GM23338 (cell line): ENCODE measurements around the gene SCFD1. TPM values are rescaled to one million over a fixed set of nuclear protein-coding genes. Genes with fewer than 3 reads are reported as not detected.

Source experiments
- ATAC-seq: fragments of 200-7000 bp; cut with Tn5 transposase; 3 replicates; pipeline ENCODE4 v1.9.1; 2020
- DNase-seq: peaks from one replicate; pipeline ENCODE4 v3.0.0-alpha.2; 2015; ENCODE audit warnings: low spot score
- H2AFZ ChIP-seq: fragments of 200-600 bp; sonication (generic); 2 replicates; pipeline ENCODE4 v1.8.0; 2016; ENCODE audit warnings: antibody characterized with exemption, mild to moderate bottlenecking, moderate library complexity
- H3F3A ChIP-seq: fragments of 200-600 bp; sonication (generic); replicated peaks from 2 replicates; pipeline ENCODE4 v1.8.0; 2017; ENCODE audit warnings: antibody characterized with exemption, mixed run types, low read depth
- H3K27ac ChIP-seq: fragments of 200-600 bp; sonication (generic); 2 replicates; pipeline ENCODE4 v1.6.1; 2016; ENCODE audit warnings: low read depth
- H3K27me3 ChIP-seq: fragments of 200-600 bp; sonication (generic); 2 replicates; pipeline ENCODE4 v1.8.0; 2016; ENCODE audit warnings: mild to moderate bottlenecking, mixed run types, moderate library complexity; ENCODE audit not compliant: insufficient read depth
- H3K36me3 ChIP-seq: fragments of 200-600 bp; sonication (generic); 2 replicates; pipeline ENCODE4 v1.8.0; 2016; ENCODE audit warnings: mild to moderate bottlenecking; ENCODE audit not compliant: insufficient read depth
- H3K4me1 ChIP-seq: fragments of 200-600 bp; sonication (generic); 2 replicates; pipeline ENCODE4 v1.8.0; 2016; ENCODE audit warnings: mild to moderate bottlenecking, moderate library complexity; ENCODE audit not compliant: insufficient read depth
- H3K4me2 ChIP-seq: fragments of 200-600 bp; sonication (generic); 2 replicates; pipeline ENCODE4 v1.7.1; 2017; ENCODE audit warnings: mixed run types
- H3K4me3 ChIP-seq: fragments of 200-600 bp; sonication (generic); 2 replicates; pipeline ENCODE4 v1.6.1; 2016; ENCODE audit warnings: mixed run types
- H3K79me2 ChIP-seq: fragments of 200-600 bp; sonication (generic); replicated peaks from 2 replicates; pipeline ENCODE4 v1.8.0; 2017; ENCODE audit warnings: mild to moderate bottlenecking; ENCODE audit not compliant: insufficient read depth
- H3K9me2 ChIP-seq: fragments of 200-600 bp; sonication (generic); 2 replicates; pipeline ENCODE4 v1.8.0; 2017; ENCODE audit not compliant: insufficient read depth
- H4K20me1 ChIP-seq: fragments of 200-600 bp; sonication (generic); replicated peaks from 2 replicates; pipeline ENCODE4 v1.8.0; 2017; ENCODE audit warnings: mild to moderate bottlenecking; ENCODE audit not compliant: insufficient read depth
- H3K27ac Mint-ChIP-seq: 2 replicates; pipeline ENCODE4 v1.8.0; 2020; ENCODE audit warnings: inconsistent platforms, mild to moderate bottlenecking, moderate library complexity, mixed read lengths
- H3K27me3 Mint-ChIP-seq: 3 replicates; pipeline ENCODE4 v1.8.0; 2022; ENCODE audit warnings: low read depth, mild to moderate bottlenecking, moderate library complexity, mixed read lengths, inconsistent platforms; ENCODE audit not compliant: insufficient read depth, poor library complexity
- H3K36me3 Mint-ChIP-seq: 3 replicates; pipeline ENCODE4 v1.8.0; 2021; ENCODE audit warnings: low read depth, mild to moderate bottlenecking, inconsistent platforms, moderate library complexity, mixed read lengths
- H3K4me1 Mint-ChIP-seq: 3 replicates; pipeline ENCODE4 v1.8.0; 2020; ENCODE audit warnings: mild to moderate bottlenecking, inconsistent platforms, mixed read lengths
- H3K4me3 Mint-ChIP-seq: 3 replicates; pipeline ENCODE4 v1.8.0; 2021; ENCODE audit warnings: moderate library complexity, mild to moderate bottlenecking, inconsistent platforms, mixed read lengths
- H3K9me3 Mint-ChIP-seq: 3 replicates; pipeline ENCODE4 v1.8.0; 2020; ENCODE audit warnings: moderate library complexity, mild to moderate bottlenecking, inconsistent platforms, mixed read lengths
- CREB1 ChIP-seq: fragments of 250-450 bp; sonication (Bioruptor Pico); IDR thresholded peaks from 2 replicates; pipeline ENCODE4 v1.5.0; 2020; ENCODE audit warnings: low read depth, mild to moderate bottlenecking, moderate library complexity
- EZH2phosphoT487 ChIP-seq: fragments of 200-600 bp; sonication (generic); IDR thresholded peaks from one replicate; pipeline ENCODE4 v1.8.1; 2018; ENCODE audit warnings: antibody characterized with exemption; ENCODE audit not compliant: unreplicated experiment
- JUNB ChIP-seq: IDR thresholded peaks from one replicate; pipeline ENCODE4 v1.6.1; 2016; ENCODE audit warnings: antibody characterized with exemption; ENCODE audit not compliant: unreplicated experiment
- NANOG ChIP-seq: IDR thresholded peaks from 2 replicates; pipeline ENCODE4 v1.6.1; 2016; ENCODE audit warnings: antibody characterized with exemption, borderline replicate concordance
- STAT1 ChIP-seq: IDR thresholded peaks from one replicate; pipeline ENCODE4 v1.6.1; 2016; ENCODE audit warnings: antibody characterized with exemption; ENCODE audit not compliant: unreplicated experiment
- ZNF114 ChIP-seq: fragments of 250-450 bp; sonication (Bioruptor Pico); IDR thresholded peaks from 2 replicates; pipeline ENCODE4 v1.5.0; 2020; ENCODE audit warnings: mild to moderate bottlenecking, moderate library complexity
- ZNF331 ChIP-seq: fragments of 250-450 bp; sonication (Bioruptor Pico); IDR thresholded peaks from 2 replicates; pipeline ENCODE4 v1.5.0; 2020; ENCODE audit warnings: low read depth, mild to moderate bottlenecking, moderate library complexity
- polyA plus RNA-seq: library from polyadenylated mRNA; unstranded; fragments of >200 nt; fragmentation: Nextera tagmentation; extraction: Ambion mirVana; gene quantifications from 2 replicates; pipeline ENCODE4 v1.2.1, GENCODE V29; 2016
- total RNA-seq: library from RNA; depleted of rRNA; stranded (reverse); fragments of >200 nt; shearing (Covaris generic); gene quantifications from 2 replicates; pipeline ENCODE4 v1.2.3, GENCODE V29; 2014
- TF ChIP-seq, protein P1 (sequence below): fragments of 250-450 bp; sonication (Bioruptor Pico); IDR thresholded peaks from 2 replicates; pipeline ENCODE4 v1.5.0; 2020; ENCODE audit warnings: mild to moderate bottlenecking, moderate library complexity
- TF ChIP-seq, protein P2 (sequence below): IDR thresholded peaks from 2 replicates; pipeline ENCODE4 v1.6.1; 2016; ENCODE audit warnings: antibody characterized with exemption
- TF ChIP-seq, protein P3 (sequence below): IDR thresholded peaks from one replicate; pipeline ENCODE4 v1.6.1; 2018; ENCODE audit warnings: antibody characterized with exemption; ENCODE audit not compliant: unreplicated experiment

Gene SCFD1
- total and polyA plus RNA-seq, 2 experiments from 2014 or later: 77.6 to 110 TPM

DNA sequence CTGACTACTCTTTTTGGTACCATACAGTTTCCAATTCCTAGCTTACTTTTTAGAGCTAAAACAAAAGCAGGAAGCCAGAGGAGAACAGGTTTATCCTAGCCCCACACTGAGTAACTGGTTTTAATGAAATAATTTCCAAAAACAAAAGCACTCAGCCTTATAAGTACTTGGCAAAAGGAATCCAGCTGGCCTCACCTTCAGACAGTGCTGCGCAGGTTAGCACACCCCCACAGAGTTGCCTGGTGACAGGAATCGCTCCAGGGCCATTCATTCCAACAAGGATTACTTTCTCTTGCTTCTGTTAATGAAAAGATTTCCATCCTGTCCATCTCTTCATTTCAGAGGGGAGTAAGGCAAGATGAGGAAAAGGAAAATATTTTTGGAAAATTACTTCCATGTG, 84.6 kb downstream of the SCFD1 start:
- H3K4me1 Mint-ChIP-seq: no peaks in the 10 kb centered on the region
- Histone ChIP-seq H3K36me3 (peaks cover 5% of the 10 kb centered on the region; the same call in 1 of the 2 replicates), H3K4me2 (no peak overlapping the region), H2AFZ (no peak overlapping the region), H3K9me2 (no peaks in the 10 kb centered on the region), H3F3A (no peaks in the 10 kb centered on the region), H3K4me3 (no peak overlapping the region), H3K4me1 (no peaks in the 10 kb centered on the region), H3K27me3 (no peaks in the 10 kb centered on the region), H3K27ac (no peak overlapping the region), H4K20me1 (no peaks in the 10 kb centered on the region), H3K79me2 (no peaks in the 10 kb centered on the region)
- no peaks in the 10 kb centered on the region for H3K9me3 Mint-ChIP-seq
- DNase-seq: no peak
- no peak for ATAC-seq
- H3K4me3 Mint-ChIP-seq: no peak overlapping the region
- no peaks in the 10 kb centered on the region for H3K36me3 Mint-ChIP-seq
- no peak overlapping the region for H3K27ac Mint-ChIP-seq
- no peaks in the 10 kb centered on the region for H3K27me3 Mint-ChIP-seq
- TF ChIP-seq ZNF114 (CRISPR knock-in tag): no peak
- no peak for TF ChIP-seq ZNF331 (CRISPR knock-in tag)
- no peak for TF ChIP-seq STAT1
- TF ChIP-seq JUNB: no peak
- TF ChIP-seq, protein P1, sequence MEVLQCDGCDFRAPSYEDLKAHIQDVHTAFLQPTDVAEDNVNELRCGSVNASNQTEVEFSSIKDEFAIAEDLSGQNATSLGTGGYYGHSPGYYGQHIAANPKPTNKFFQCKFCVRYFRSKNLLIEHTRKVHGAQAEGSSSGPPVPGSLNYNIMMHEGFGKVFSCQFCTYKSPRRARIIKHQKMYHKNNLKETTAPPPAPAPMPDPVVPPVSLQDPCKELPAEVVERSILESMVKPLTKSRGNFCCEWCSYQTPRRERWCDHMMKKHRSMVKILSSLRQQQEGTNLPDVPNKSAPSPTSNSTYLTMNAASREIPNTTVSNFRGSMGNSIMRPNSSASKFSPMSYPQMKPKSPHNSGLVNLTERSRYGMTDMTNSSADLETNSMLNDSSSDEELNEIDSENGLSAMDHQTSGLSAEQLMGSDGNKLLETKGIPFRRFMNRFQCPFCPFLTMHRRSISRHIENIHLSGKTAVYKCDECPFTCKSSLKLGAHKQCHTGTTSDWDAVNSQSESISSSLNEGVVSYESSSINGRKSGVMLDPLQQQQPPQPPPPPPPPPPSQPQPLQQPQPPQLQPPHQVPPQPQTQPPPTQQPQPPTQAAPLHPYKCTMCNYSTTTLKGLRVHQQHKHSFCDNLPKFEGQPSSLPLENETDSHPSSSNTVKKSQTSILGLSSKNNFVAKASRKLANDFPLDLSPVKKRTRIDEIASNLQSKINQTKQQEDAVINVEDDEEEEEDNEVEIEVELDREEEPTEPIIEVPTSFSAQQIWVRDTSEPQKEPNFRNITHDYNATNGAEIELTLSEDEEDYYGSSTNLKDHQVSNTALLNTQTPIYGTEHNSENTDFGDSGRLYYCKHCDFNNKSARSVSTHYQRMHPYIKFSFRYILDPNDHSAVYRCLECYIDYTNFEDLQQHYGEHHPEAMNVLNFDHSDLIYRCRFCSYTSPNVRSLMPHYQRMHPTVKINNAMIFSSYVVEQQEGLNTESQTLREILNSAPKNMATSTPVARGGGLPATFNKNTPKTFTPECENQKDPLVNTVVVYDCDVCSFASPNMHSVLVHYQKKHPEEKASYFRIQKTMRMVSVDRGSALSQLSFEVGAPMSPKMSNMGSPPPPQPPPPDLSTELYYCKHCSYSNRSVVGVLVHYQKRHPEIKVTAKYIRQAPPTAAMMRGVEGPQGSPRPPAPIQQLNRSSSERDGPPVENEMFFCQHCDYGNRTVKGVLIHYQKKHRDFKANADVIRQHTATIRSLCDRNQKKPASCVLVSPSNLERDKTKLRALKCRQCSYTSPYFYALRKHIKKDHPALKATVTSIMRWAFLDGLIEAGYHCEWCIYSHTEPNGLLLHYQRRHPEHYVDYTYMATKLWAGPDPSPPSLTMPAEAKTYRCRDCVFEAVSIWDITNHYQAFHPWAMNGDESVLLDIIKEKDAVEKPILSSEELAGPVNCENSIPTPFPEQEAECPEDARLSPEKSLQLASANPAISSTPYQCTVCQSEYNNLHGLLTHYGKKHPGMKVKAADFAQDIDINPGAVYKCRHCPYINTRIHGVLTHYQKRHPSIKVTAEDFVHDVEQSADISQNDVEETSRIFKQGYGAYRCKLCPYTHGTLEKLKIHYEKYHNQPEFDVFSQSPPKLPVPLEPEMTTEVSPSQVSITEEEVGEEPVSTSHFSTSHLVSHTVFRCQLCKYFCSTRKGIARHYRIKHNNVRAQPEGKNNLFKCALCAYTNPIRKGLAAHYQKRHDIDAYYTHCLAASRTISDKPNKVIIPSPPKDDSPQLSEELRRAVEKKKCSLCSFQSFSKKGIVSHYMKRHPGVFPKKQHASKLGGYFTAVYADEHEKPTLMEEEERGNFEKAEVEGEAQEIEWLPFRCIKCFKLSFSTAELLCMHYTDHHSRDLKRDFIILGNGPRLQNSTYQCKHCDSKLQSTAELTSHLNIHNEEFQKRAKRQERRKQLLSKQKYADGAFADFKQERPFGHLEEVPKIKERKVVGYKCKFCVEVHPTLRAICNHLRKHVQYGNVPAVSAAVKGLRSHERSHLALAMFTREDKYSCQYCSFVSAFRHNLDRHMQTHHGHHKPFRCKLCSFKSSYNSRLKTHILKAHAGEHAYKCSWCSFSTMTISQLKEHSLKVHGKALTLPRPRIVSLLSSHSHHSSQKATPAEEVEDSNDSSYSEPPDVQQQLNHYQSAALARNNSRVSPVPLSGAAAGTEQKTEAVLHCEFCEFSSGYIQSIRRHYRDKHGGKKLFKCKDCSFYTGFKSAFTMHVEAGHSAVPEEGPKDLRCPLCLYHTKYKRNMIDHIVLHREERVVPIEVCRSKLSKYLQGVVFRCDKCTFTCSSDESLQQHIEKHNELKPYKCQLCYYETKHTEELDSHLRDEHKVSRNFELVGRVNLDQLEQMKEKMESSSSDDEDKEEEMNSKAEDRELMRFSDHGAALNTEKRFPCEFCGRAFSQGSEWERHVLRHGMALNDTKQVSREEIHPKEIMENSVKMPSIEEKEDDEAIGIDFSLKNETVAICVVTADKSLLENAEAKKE: no peak
- no peak for TF ChIP-seq NANOG
- TF ChIP-seq, protein P2, sequence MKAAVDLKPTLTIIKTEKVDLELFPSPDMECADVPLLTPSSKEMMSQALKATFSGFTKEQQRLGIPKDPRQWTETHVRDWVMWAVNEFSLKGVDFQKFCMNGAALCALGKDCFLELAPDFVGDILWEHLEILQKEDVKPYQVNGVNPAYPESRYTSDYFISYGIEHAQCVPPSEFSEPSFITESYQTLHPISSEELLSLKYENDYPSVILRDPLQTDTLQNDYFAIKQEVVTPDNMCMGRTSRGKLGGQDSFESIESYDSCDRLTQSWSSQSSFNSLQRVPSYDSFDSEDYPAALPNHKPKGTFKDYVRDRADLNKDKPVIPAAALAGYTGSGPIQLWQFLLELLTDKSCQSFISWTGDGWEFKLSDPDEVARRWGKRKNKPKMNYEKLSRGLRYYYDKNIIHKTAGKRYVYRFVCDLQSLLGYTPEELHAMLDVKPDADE: no peak
- TF ChIP-seq CREB1: no peak
- TF ChIP-seq EZH2phosphoT487: no peak
- TF ChIP-seq, protein P3, sequence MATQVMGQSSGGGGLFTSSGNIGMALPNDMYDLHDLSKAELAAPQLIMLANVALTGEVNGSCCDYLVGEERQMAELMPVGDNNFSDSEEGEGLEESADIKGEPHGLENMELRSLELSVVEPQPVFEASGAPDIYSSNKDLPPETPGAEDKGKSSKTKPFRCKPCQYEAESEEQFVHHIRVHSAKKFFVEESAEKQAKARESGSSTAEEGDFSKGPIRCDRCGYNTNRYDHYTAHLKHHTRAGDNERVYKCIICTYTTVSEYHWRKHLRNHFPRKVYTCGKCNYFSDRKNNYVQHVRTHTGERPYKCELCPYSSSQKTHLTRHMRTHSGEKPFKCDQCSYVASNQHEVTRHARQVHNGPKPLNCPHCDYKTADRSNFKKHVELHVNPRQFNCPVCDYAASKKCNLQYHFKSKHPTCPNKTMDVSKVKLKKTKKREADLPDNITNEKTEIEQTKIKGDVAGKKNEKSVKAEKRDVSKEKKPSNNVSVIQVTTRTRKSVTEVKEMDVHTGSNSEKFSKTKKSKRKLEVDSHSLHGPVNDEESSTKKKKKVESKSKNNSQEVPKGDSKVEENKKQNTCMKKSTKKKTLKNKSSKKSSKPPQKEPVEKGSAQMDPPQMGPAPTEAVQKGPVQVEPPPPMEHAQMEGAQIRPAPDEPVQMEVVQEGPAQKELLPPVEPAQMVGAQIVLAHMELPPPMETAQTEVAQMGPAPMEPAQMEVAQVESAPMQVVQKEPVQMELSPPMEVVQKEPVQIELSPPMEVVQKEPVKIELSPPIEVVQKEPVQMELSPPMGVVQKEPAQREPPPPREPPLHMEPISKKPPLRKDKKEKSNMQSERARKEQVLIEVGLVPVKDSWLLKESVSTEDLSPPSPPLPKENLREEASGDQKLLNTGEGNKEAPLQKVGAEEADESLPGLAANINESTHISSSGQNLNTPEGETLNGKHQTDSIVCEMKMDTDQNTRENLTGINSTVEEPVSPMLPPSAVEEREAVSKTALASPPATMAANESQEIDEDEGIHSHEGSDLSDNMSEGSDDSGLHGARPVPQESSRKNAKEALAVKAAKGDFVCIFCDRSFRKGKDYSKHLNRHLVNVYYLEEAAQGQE: no peak
